OCI-LY7 (cell line): ENCODE results near the gene KIAA1671.

Experiments
- EZH2phosphoT487 ChIP-seq: fragments of 200-600 bp; sonication (generic); IDR thresholded peaks from 2 replicates; pipeline ENCODE4 v1.6.1; 2018; ENCODE audit warnings: low read depth, borderline replicate concordance, mild to moderate bottlenecking, mixed run types, antibody characterized with exemption, low read length, moderate library complexity, mixed read lengths
- TF ChIP-seq, protein P1 (sequence below): fragments of 200-600 bp; sonication (generic); conservative IDR thresholded peaks from 2 replicates; pipeline ENCODE4 v1.5.1; 2014; ENCODE audit warnings: mild to moderate bottlenecking, antibody characterized with exemption, low read length, moderate library complexity, mixed read lengths

DNA sequence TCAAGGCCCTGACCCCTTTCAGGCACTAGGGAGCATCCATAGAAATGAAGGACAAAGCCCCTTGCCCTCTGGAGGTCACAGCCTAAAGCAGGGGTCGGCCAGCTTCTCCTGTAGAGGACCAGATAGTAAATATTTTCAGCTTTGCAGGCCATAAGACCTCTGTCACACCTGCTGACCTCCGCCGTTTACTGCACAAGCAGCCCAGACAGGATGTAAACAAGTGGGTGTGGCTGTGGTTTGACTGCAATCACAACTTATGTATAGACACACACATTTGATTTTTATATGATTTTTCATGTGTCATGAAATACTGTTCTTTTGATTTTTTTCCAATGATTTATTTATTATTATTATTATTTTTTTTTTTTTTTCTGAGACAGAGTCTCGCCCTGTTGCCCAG lies 34.3 kb downstream of the KIAA1671 start:
- no peak for TF ChIP-seq EZH2phosphoT487
- TF ChIP-seq, protein P1, sequence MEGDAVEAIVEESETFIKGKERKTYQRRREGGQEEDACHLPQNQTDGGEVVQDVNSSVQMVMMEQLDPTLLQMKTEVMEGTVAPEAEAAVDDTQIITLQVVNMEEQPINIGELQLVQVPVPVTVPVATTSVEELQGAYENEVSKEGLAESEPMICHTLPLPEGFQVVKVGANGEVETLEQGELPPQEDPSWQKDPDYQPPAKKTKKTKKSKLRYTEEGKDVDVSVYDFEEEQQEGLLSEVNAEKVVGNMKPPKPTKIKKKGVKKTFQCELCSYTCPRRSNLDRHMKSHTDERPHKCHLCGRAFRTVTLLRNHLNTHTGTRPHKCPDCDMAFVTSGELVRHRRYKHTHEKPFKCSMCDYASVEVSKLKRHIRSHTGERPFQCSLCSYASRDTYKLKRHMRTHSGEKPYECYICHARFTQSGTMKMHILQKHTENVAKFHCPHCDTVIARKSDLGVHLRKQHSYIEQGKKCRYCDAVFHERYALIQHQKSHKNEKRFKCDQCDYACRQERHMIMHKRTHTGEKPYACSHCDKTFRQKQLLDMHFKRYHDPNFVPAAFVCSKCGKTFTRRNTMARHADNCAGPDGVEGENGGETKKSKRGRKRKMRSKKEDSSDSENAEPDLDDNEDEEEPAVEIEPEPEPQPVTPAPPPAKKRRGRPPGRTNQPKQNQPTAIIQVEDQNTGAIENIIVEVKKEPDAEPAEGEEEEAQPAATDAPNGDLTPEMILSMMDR: no peak
